ENCODE results near the gene DNAJB6.

The DNAJB6 gene

GRCh38 chr7:157423886-157424565 is 87.2 kb downstream of the DNAJB6 start:
- no peaks in the 10 kb centered on the region for H3K9me3 ChIP-seq (ENCODE audit: insufficient read depth, low read length)
- no peaks in the 10 kb centered on the region for H3K79me2 ChIP-seq (ENCODE audit: insufficient read depth, low read length)
- H3K36me3 ChIP-seq (ENCODE audit: low read length) = no peaks in the 10 kb centered on the region
- H3K27me3 ChIP-seq (ENCODE audit: low read length) = no peaks in the 10 kb centered on the region
- no peak overlapping the region for H3K9ac ChIP-seq (ENCODE audit: low read length)
- no peak overlapping the region for H3K4me2 ChIP-seq (ENCODE audit: low read depth, low read length, poor library complexity, severe bottlenecking)
- H4K20me1 ChIP-seq (ENCODE audit: low read depth, low read length) = no peaks in the 10 kb centered on the region
- H3K9me2 ChIP-seq (replicated peaks; ENCODE audit: insufficient read depth, low read length) = no peaks in the 10 kb centered on the region
- H2AFZ ChIP-seq (ENCODE audit: low read depth, low read length, severe bottlenecking) = no peak overlapping the region
- TF ChIP-seq CTCF (IDR thresholded peaks at IDR 0.05; ENCODE audit: insufficient read depth, low read length, poor library complexity, severe bottlenecking) = no peak
- TF ChIP-seq EZH2phosphoT487 (conservative IDR thresholded peaks at IDR 0.05; ENCODE audit: low read length) = no peak
- H3K4me3 ChIP-seq (ENCODE audit: insufficient read depth, low read length, poor library complexity, severe bottlenecking) = no peak overlapping the region
- H3K27ac ChIP-seq (ENCODE audit: low read depth, low read length) = no peak overlapping the region
- no peaks in the 10 kb centered on the region for H3F3A ChIP-seq (ENCODE audit: insufficient read depth)

GRCh38 chr7:157425137-157425731 is 88.4 kb downstream of the DNAJB6 start:
- Histone ChIP-seq H3K4me2 (ENCODE audit: low read depth, low read length, poor library complexity, severe bottlenecking) (no peak overlapping the region), H3K4me3 (ENCODE audit: insufficient read depth, low read length, poor library complexity, severe bottlenecking) (no peak overlapping the region), H3K9me3 (ENCODE audit: insufficient read depth, low read length) (no peaks in the 10 kb centered on the region), H3K79me2 (ENCODE audit: insufficient read depth, low read length) (no peaks in the 10 kb centered on the region), H3K9me2 (replicated peaks; ENCODE audit: insufficient read depth, low read length) (no peaks in the 10 kb centered on the region), H3K27ac (ENCODE audit: low read depth, low read length) (no peak overlapping the region), H4K20me1 (ENCODE audit: low read depth, low read length) (no peaks in the 10 kb centered on the region), H2AFZ (ENCODE audit: low read depth, low read length, severe bottlenecking) (no peak overlapping the region), H3K36me3 (ENCODE audit: low read length) (no peaks in the 10 kb centered on the region), H3F3A (ENCODE audit: insufficient read depth) (no peaks in the 10 kb centered on the region), H3K27me3 (ENCODE audit: low read length) (no peaks in the 10 kb centered on the region), H3K9ac (ENCODE audit: low read length) (no peak overlapping the region)
- TF ChIP-seq CTCF (IDR thresholded peaks at IDR 0.05; ENCODE audit: insufficient read depth, low read length, poor library complexity, severe bottlenecking) (no peak), EZH2phosphoT487 (conservative IDR thresholded peaks at IDR 0.05; ENCODE audit: low read length) (no peak)

GRCh38 chr7:157425761-157426160 is 89.0 kb downstream of the DNAJB6 start:
- H3K9me2 ChIP-seq (replicated peaks; ENCODE audit: insufficient read depth, low read length) = no peaks in the 10 kb centered on the region
- no peak overlapping the region for H3K27ac ChIP-seq (ENCODE audit: low read depth, low read length)
- TF ChIP-seq EZH2phosphoT487 (conservative IDR thresholded peaks at IDR 0.05; ENCODE audit: low read length) (no peak), CTCF (IDR thresholded peaks at IDR 0.05; ENCODE audit: insufficient read depth, low read length, poor library complexity, severe bottlenecking) (no peak)
- H3K27me3 ChIP-seq (ENCODE audit: low read length) = no peaks in the 10 kb centered on the region
- H3K9me3 ChIP-seq (ENCODE audit: insufficient read depth, low read length) = no peaks in the 10 kb centered on the region
- no peaks in the 10 kb centered on the region for H3K79me2 ChIP-seq (ENCODE audit: insufficient read depth, low read length)
- no peak overlapping the region for H3K4me3 ChIP-seq (ENCODE audit: insufficient read depth, low read length, poor library complexity, severe bottlenecking)
- H4K20me1 ChIP-seq (ENCODE audit: low read depth, low read length) = no peaks in the 10 kb centered on the region
- H2AFZ ChIP-seq (ENCODE audit: low read depth, low read length, severe bottlenecking) = no peak overlapping the region
- no peaks in the 10 kb centered on the region for H3F3A ChIP-seq (ENCODE audit: insufficient read depth)
- H3K4me2 ChIP-seq (ENCODE audit: low read depth, low read length, poor library complexity, severe bottlenecking) = no peak overlapping the region
- H3K9ac ChIP-seq (ENCODE audit: low read length) = no peak overlapping the region
- no peaks in the 10 kb centered on the region for H3K36me3 ChIP-seq (ENCODE audit: low read length)
